GM12878 (cell line): Measurements from ENCODE around the gene MIEN1. TPM values are rescaled to one million over a fixed set of nuclear protein-coding genes. Genes with fewer than 3 reads are reported as not detected.
A peak's percentile ranks its signal among the peaks of the same experiment; 100 is the strongest.

Source experiments
- ATAC-seq: fragments of 200-7000 bp; cut with Tn5 transposase; 3 replicates; pipeline ENCODE4 v1.9.1; 2020; ENCODE audit warnings: mild to moderate bottlenecking, moderate library complexity
- BruUV-seq: library from RNA; stranded (reverse); fragments of 400-500 nt; replicated peaks from 2 replicates; lab custom pipeline; 2021; lab: Mats Ljungman, UMichigan
- CTCF ChIA-PET: fragments of 300-600 bp; sonication (Branson Sonifier 250); formaldehyde crosslinking; extraction: SDS; loops from one replicate; lab custom pipeline; 2021; ENCODE audit warnings: inconsistent platforms; lab: Yijun Ruan, JAX
- POLR2A ChIA-PET: fragments of 350-600 bp; formaldehyde crosslinking; extraction: SDS; loops from one replicate; lab custom pipeline; 2021; ENCODE audit warnings: inconsistent platforms; lab: Charles Lee
- RAD21 ChIA-PET: fragments of 300-600 bp; sonication (Branson Sonifier 250); formaldehyde crosslinking; loops from one replicate; lab custom pipeline; 2023; ENCODE audit warnings: antibody characterized with exemption; ENCODE audit not compliant: unreplicated experiment; lab: Charles Lee
- SMC1A ChIA-PET: fragments of 300-600 bp; sonication (Branson Sonifier 250); formaldehyde crosslinking; loops from one replicate; lab custom pipeline; 2023; ENCODE audit not compliant: unreplicated experiment, uncharacterized antibody; lab: Charles Lee
- DNase-seq: peaks from one replicate; pipeline ENCODE4 v3.0.0-alpha.2; 2011; ENCODE audit warnings: low read depth, low spot score
- FAIRE-seq: peaks from 3 replicates; lab custom pipeline; 2011; peaks lifted over from hg19 to GRCh38; lab: Jason Lieb, UNC
- H2AFZ ChIP-seq: 2 replicates; pipeline ENCODE4 v1.6.0; 2011; ENCODE audit warnings: low read depth, low read length, control low read depth; ENCODE audit not compliant: control insufficient read depth
- H3K27ac ChIP-seq: 2 replicates; pipeline ENCODE4 v1.5.1; 2011; ENCODE audit warnings: control low read depth; ENCODE audit not compliant: control insufficient read depth, insufficient read depth
- H3K27me3 ChIP-seq, 2 experiments: replicated peaks in 1 of 2; 2 replicates each; pipeline versions ENCODE4 v1.6.0 to v1.6.1; 2011; ENCODE audit warnings: low read length in 1 of 2; ENCODE audit not compliant: control insufficient read depth in 2 of 2, insufficient read depth in 2 of 2
- H3K36me3 ChIP-seq, 2 experiments: 2 replicates each; pipeline ENCODE4 v1.5.1; 2011; ENCODE audit warnings: low read length in 1 of 2; ENCODE audit not compliant: control insufficient read depth in 2 of 2, insufficient read depth in 2 of 2
- H3K4me1 ChIP-seq: 2 replicates; pipeline ENCODE4 v1.6.1; 2011; ENCODE audit warnings: mild to moderate bottlenecking, low read length, moderate library complexity, mixed read lengths; ENCODE audit not compliant: control insufficient read depth, insufficient read depth
- H3K4me2 ChIP-seq: 2 replicates; pipeline ENCODE4 v1.6.0; 2011; ENCODE audit warnings: control low read depth; ENCODE audit not compliant: control insufficient read depth, insufficient read depth
- H3K4me3 ChIP-seq: fragments of 200-600 bp; sonication (generic); 2 replicates; pipeline ENCODE4 v1.5.1; 2016
- H3K79me2 ChIP-seq: 2 replicates; pipeline ENCODE4 v1.6.0; 2011; ENCODE audit warnings: low read length; ENCODE audit not compliant: control insufficient read depth, insufficient read depth
- H3K9ac ChIP-seq: 2 replicates; pipeline ENCODE4 v1.8.0; 2011; ENCODE audit warnings: low read length, control low read depth, mixed read lengths; ENCODE audit not compliant: control insufficient read depth, insufficient read depth
- H3K9me3 ChIP-seq: replicated peaks from 3 replicates; pipeline ENCODE4 v1.5.1; 2011; ENCODE audit warnings: mild to moderate bottlenecking, low read length; ENCODE audit not compliant: control insufficient read depth, insufficient read depth
- H4K20me1 ChIP-seq: 2 replicates; pipeline ENCODE4 v1.6.0; 2011; ENCODE audit not compliant: control insufficient read depth, insufficient read depth
- BHLHE40 ChIP-seq, 2 experiments: fragments of 450-650 bp in 1 of 2; IDR thresholded peaks; 2 replicates each; pipeline ENCODE4 v1.6.1; 2011 to 2017; ENCODE audit warnings: low read depth in 2 of 2, borderline replicate concordance in 1 of 2, improper control_type of control experiment in 1 of 2, low read length in 1 of 2, mild to moderate bottlenecking in 1 of 2
- EP300 ChIP-seq, 2 experiments: fragments of 150-350 bp in 1 of 2; IDR thresholded peaks; 2 replicates each; pipeline ENCODE4 v1.6.1; 2011 to 2012; ENCODE audit warnings: low read depth in 2 of 2, low read length in 2 of 2, borderline replicate concordance in 1 of 2, improper control_type of control experiment in 1 of 2, inconsistent platforms in 1 of 2; ENCODE audit not compliant: control insufficient read depth in 1 of 2
- FOS ChIP-seq: IDR thresholded peaks from 3 replicates; pipeline ENCODE4 v1.6.1; 2011; ENCODE audit warnings: borderline replicate concordance; ENCODE audit not compliant: insufficient read length; ENCODE audit errors: extremely low read depth
- FOXK2 ChIP-seq: fragments of 450-650 bp; IDR thresholded peaks from 2 replicates; pipeline ENCODE4 v1.6.1; 2017; ENCODE audit warnings: mild to moderate bottlenecking, moderate library complexity
- HCFC1 ChIP-seq: fragments of 150-350 bp; IDR thresholded peaks from 2 replicates; pipeline ENCODE4 v1.6.1; 2014; ENCODE audit warnings: low read length
- IKZF1 ChIP-seq: fragments of 450-650 bp; conservative IDR thresholded peaks from 2 replicates; pipeline ENCODE4 v1.6.1; 2017; ENCODE audit warnings: antibody characterized with exemption, mild to moderate bottlenecking
- MYB ChIP-seq: fragments of 150-350 bp; IDR thresholded peaks from 2 replicates; pipeline ENCODE4 v1.6.1; 2014; ENCODE audit warnings: mild to moderate bottlenecking, low read depth, low read length, borderline replicate concordance
- POLR2A ChIP-seq: IDR thresholded peaks from 2 replicates; pipeline ENCODE4 v1.6.1; 2011; ENCODE audit warnings: low read depth, mild to moderate bottlenecking, low read length
- RAD21 ChIP-seq: IDR thresholded peaks from 2 replicates; pipeline ENCODE4 v1.6.1; 2011; ENCODE audit warnings: mild to moderate bottlenecking, low read depth, low read length, moderate library complexity; ENCODE audit not compliant: insufficient read depth
- RB1 ChIP-seq: fragments of 450-650 bp; formaldehyde crosslinking; IDR thresholded peaks from 2 replicates; pipeline ENCODE4 v1.6.1; 2017; ENCODE audit warnings: mild to moderate bottlenecking, borderline replicate concordance
- SRF ChIP-seq, 2 experiments: IDR thresholded peaks; 2 replicates each; pipeline ENCODE4 v1.6.1; 2011; ENCODE audit warnings: low read depth in 2 of 2, low read length in 2 of 2, mild to moderate bottlenecking in 1 of 2, moderate library complexity in 1 of 2
- WGBS: methylation state at CpG from one replicate; pipeline ENCODE4 v1.1.6; 2016; ENCODE audit warnings: low lambda C conversion rate; ENCODE audit not compliant: insufficient replicate concordance, insufficient coverage; ENCODE audit errors: missing lambda C conversion rate; 5-methylcytosine and 5-hydroxymethylcytosine counted together
- in situ Hi-C: fragments of 300-500 bp; cut with MboI; formaldehyde crosslinking; loops from 9 replicates; pipeline ENCODE4 v1.14.3; 2018; ENCODE audit warnings: mixed read lengths
- intact Hi-C: fragments of 100-400 bp; cut with micrococcal nuclease; formaldehyde crosslinking; loops from one replicate; pipeline ENCODE4 v1.14.2; 2022; ENCODE audit not compliant: unreplicated experiment
- polyA plus RNA-seq, 11 experiments: library from polyadenylated mRNA; depleted of rRNA in 4 of 11; unstranded in 6 of 11; stranded (reverse) in 5 of 11; fragments of >200 nt; fragmentation: Nextera tagmentation in 4 of 11; fragmentation: Illumina TruSeq in 1 of 11; extraction: Ambion mirVana in 4 of 11; extraction: Trizol in 1 of 11; gene quantifications; 1 replicate in 1 of 11; 2 replicates in 10 of 11; pipeline versions ENCODE4 v1.2.1 to v1.2.3, GENCODE V29; 2011 to 2016; ENCODE audit warnings: inconsistent platforms in 2 of 11, missing spikeins in 2 of 11, low read depth in 1 of 11
- total RNA-seq, 4 experiments: library from RNA; depleted of rRNA in 3 of 4; stranded (reverse); fragments of >200 nt in 3 of 4; fragmentation: Illumina TruSeq in 1 of 4; extraction: Trizol in 1 of 4; gene quantifications; 2 replicates each; pipeline versions ENCODE4 v1.2.1 to v1.2.3, GENCODE V29; 2013 to 2021
- TF ChIP-seq, protein P1 (sequence below): fragments of 450-650 bp; IDR thresholded peaks from 2 replicates; pipeline ENCODE4 v1.6.1; 2014; ENCODE audit warnings: mild to moderate bottlenecking
- TF ChIP-seq, protein P2 (sequence below), 3 experiments: IDR thresholded peaks in 2 of 3; conservative IDR thresholded peaks in 1 of 3; 2 replicates each; pipeline ENCODE4 v1.5.1; 2011; ENCODE audit warnings: low read depth in 3 of 3, low read length in 3 of 3, mild to moderate bottlenecking in 3 of 3, control low read depth in 2 of 3, moderate library complexity in 2 of 3, inconsistent platforms in 1 of 3, mixed read lengths in 1 of 3; ENCODE audit not compliant: control insufficient read depth in 2 of 3, insufficient read depth in 1 of 3; ENCODE audit errors: extremely low read depth in 1 of 3
- TF ChIP-seq, protein P3 (sequence below): IDR thresholded peaks from 2 replicates; pipeline ENCODE4 v1.6.1; 2012; ENCODE audit warnings: low read depth, low read length, improper control_type of control experiment
- TF ChIP-seq, protein P4 (sequence below): fragments of 450-650 bp; conservative IDR thresholded peaks from 2 replicates; pipeline ENCODE4 v1.6.1; 2017; ENCODE audit warnings: mild to moderate bottlenecking, moderate library complexity

MIEN1 gene
- total and polyA plus RNA-seq, 10 of the 15 experiments (the other 5 are each of a cell fraction or from before 2014, with no cell fraction given), result 24.9 to 89.1 (median 47.7) TPM

DNA sequence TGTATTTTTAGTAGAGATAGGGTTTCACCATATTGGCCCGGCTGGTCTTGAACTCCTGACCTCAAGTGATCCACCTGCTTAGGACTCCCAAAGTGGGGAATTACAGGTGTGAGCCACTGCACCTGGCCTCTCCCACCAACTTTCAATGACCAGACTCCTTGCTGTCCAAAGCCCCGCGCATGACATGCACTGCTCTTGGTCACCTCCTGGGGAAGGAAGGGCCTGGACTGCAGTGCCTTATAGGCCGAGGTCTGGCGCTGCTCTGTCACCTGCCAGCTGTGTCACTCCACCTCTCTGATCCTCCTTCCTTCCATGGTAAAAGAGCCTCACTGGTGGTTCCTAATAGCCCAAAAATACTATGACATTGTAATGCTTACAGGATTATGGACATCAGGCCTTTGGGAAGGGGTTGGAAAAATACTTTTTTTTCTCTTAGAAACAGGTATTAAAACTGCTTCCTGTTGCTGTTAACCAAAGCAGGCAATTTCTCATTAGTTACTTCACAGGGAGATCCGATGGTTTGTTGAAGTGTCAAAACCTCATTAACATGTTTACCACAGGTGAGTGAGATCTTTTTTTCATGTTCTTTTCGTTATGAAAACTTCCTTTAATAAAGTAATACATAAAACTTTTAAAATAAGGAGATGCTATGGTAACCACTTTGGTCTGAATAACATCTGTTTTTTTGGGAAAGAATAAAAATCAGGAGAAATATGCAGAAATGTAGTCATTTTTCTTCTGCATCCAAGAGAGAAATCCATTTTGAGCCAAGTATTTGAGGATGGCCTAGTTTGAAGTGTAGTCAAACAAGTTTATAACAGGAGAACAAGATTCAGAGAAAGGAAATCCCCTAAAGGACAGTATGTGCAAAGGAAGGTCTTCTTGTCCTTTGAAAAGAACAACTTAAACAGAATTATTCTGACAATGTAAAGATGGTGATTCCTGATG lies 42.9 kb upstream of the MIEN1 start:
- Histone ChIP-seq H2AFZ (no peak overlapping the region), H3K9ac (peak overlapping the region; percentile 52), H3K27ac (peak overlapping the region; percentile 95), H3K79me2 (peaks cover 93% of the 10 kb centered on the region), H3K36me3 (peaks cover 7 to 30% of the 10 kb centered on the region in 2 experiments), H4K20me1 (no peaks in the 10 kb centered on the region), H3K4me1 (peaks cover 64% of the 10 kb centered on the region), H3K4me3 (peak overlapping the region; percentile 79), H3K4me2 (peak overlapping the region; percentile 97), H3K9me3 (no peaks in the 10 kb centered on the region; the same call in 2 of the 3 replicates), H3K27me3 (no peaks in the 10 kb centered on the region)
- CTCF ChIA-PET, result interaction anchor here (0.6 to 0.9 kb wide), 2 partner anchors 18 to 49 kb away, joined by 3 read pairs; no protein-coding TSS in a partner anchor
- in situ Hi-C loops (no loop called here), intact Hi-C loops (loop anchor here (1.0 to 5.0 kb wide), 2 partner anchors 15 to 74 kb away; no protein-coding TSS in a partner anchor)
- DNase-seq (no peak), ATAC-seq (no peak), FAIRE-seq (no peak)
- SMC1A ChIA-PET, result interaction anchor here (0.7 to 4.9 kb wide), 5 partner anchors 17 to 89 kb away, joined by 3 to 59 read pairs (median 3); no protein-coding TSS in a partner anchor
- RAD21 ChIA-PET, result interaction anchor here (1.2 to 2.0 kb wide), 3 partner anchors 10 to 89 kb away, joined by 4 to 18 read pairs (median 4); no protein-coding TSS in a partner anchor
- no TSS peak for BruUV-seq
- WGBS, result 39% methylated on average over 7 of the region's 7 CpGs
- POLR2A ChIA-PET, result interaction anchor here (1.2 kb wide), 1 partner anchor 16 kb away, joined by 8 read pairs; no protein-coding TSS in a partner anchor
- TF ChIP-seq, protein P1, sequence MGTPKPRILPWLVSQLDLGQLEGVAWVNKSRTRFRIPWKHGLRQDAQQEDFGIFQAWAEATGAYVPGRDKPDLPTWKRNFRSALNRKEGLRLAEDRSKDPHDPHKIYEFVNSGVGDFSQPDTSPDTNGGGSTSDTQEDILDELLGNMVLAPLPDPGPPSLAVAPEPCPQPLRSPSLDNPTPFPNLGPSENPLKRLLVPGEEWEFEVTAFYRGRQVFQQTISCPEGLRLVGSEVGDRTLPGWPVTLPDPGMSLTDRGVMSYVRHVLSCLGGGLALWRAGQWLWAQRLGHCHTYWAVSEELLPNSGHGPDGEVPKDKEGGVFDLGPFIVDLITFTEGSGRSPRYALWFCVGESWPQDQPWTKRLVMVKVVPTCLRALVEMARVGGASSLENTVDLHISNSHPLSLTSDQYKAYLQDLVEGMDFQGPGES, result no peak
- TF ChIP-seq RAD21 (no peak), BHLHE40 (IDR thresholded peaks at IDR 0.05; ENCODE audit: borderline replicate concordance in 1 of 2, low read depth in 2 of 2, low read length in 1 of 2) (peak in 1 of 2 experiments; percentile 33; a peak in 1 of 4 replicates), FOS (no peak), FOXK2 (no peak), MYB (no peak), HCFC1 (no peak), SRF (IDR thresholded peaks at IDR 0.05; ENCODE audit: low read depth in 2 of 2, low read length in 2 of 2) (no peak), EP300 (IDR thresholded peaks at IDR 0.05; ENCODE audit: borderline replicate concordance in 1 of 2, control insufficient read depth in 1 of 2, low read depth in 2 of 2, low read length in 2 of 2) (peak; percentile 43 to 54; a peak in 2 of 4 replicates), RB1 (no peak), POLR2A (peak; percentile 44), IKZF1 (peak; percentile 2; the same call in 1 of the 2 replicates)
- TF ChIP-seq, protein P2, sequence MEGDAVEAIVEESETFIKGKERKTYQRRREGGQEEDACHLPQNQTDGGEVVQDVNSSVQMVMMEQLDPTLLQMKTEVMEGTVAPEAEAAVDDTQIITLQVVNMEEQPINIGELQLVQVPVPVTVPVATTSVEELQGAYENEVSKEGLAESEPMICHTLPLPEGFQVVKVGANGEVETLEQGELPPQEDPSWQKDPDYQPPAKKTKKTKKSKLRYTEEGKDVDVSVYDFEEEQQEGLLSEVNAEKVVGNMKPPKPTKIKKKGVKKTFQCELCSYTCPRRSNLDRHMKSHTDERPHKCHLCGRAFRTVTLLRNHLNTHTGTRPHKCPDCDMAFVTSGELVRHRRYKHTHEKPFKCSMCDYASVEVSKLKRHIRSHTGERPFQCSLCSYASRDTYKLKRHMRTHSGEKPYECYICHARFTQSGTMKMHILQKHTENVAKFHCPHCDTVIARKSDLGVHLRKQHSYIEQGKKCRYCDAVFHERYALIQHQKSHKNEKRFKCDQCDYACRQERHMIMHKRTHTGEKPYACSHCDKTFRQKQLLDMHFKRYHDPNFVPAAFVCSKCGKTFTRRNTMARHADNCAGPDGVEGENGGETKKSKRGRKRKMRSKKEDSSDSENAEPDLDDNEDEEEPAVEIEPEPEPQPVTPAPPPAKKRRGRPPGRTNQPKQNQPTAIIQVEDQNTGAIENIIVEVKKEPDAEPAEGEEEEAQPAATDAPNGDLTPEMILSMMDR (IDR thresholded peaks at IDR 0.05 in 2 of 3, conservative IDR thresholded peaks at IDR 0.05 in 1 of 3; ENCODE audit: control insufficient read depth in 2 of 3, extremely low read depth in 1 of 3, insufficient read depth in 1 of 3, low read depth in 3 of 3, low read length in 3 of 3), result 0 out of 6 replicates have a peak, but pooled peaks of 1 of the 3 experiments have one; percentile 4
- TF ChIP-seq, protein P3, sequence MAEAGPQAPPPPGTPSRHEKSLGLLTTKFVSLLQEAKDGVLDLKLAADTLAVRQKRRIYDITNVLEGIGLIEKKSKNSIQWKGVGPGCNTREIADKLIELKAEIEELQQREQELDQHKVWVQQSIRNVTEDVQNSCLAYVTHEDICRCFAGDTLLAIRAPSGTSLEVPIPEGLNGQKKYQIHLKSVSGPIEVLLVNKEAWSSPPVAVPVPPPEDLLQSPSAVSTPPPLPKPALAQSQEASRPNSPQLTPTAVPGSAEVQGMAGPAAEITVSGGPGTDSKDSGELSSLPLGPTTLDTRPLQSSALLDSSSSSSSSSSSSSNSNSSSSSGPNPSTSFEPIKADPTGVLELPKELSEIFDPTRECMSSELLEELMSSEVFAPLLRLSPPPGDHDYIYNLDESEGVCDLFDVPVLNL, result no peak
- TF ChIP-seq, protein P4, sequence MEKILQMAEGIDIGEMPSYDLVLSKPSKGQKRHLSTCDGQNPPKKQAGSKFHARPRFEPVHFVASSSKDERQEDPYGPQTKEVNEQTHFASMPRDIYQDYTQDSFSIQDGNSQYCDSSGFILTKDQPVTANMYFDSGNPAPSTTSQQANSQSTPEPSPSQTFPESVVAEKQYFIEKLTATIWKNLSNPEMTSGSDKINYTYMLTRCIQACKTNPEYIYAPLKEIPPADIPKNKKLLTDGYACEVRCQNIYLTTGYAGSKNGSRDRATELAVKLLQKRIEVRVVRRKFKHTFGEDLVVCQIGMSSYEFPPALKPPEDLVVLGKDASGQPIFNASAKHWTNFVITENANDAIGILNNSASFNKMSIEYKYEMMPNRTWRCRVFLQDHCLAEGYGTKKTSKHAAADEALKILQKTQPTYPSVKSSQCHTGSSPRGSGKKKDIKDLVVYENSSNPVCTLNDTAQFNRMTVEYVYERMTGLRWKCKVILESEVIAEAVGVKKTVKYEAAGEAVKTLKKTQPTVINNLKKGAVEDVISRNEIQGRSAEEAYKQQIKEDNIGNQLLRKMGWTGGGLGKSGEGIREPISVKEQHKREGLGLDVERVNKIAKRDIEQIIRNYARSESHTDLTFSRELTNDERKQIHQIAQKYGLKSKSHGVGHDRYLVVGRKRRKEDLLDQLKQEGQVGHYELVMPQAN, result no peak
